Smooth muscle cell (in vitro differentiated cells): ENCODE results near the gene PAM16. TPM values are rescaled to one million over a fixed set of nuclear protein-coding genes. Genes with fewer than 3 reads are reported as not detected.
A peak's percentile ranks its signal among the peaks of the same experiment; 100 is the strongest.

Experiments
- DNase-seq: peaks from one replicate; lab custom pipeline; 2025; ENCODE audit not compliant: unreplicated experiment; lab: John Stamatoyannopoulos, UW
- H2AFZ ChIP-seq: fragments of 200-600 bp; sonication (generic); 2 replicates; pipeline ENCODE4 v1.6.0; 2016; ENCODE audit warnings: antibody characterized with exemption, low read depth, mild to moderate bottlenecking
- H3F3A ChIP-seq: fragments of 200-600 bp; sonication (generic); 2 replicates; pipeline ENCODE4 v1.6.0; 2017; ENCODE audit warnings: antibody characterized with exemption, low read depth
- H3K27ac ChIP-seq: fragments of 200-600 bp; sonication (generic); 2 replicates; pipeline ENCODE4 v1.5.1; 2016; ENCODE audit warnings: low read depth, mild to moderate bottlenecking
- H3K27me3 ChIP-seq: fragments of 200-600 bp; sonication (generic); 2 replicates; pipeline ENCODE4 v1.6.1; 2016; ENCODE audit warnings: low read depth, mild to moderate bottlenecking
- H3K36me3 ChIP-seq: fragments of 200-600 bp; sonication (generic); 2 replicates; pipeline ENCODE4 v1.5.1; 2016; ENCODE audit warnings: low read depth
- H3K4me1 ChIP-seq: fragments of 200-600 bp; sonication (generic); 2 replicates; pipeline ENCODE4 v1.5.1; 2016; ENCODE audit warnings: low read depth
- H3K4me2 ChIP-seq: fragments of 200-600 bp; sonication (generic); 2 replicates; pipeline ENCODE4 v1.6.0; 2016; ENCODE audit warnings: mild to moderate bottlenecking
- H3K4me3 ChIP-seq: fragments of 200-600 bp; sonication (generic); 2 replicates; pipeline ENCODE4 v1.5.1; 2016; ENCODE audit warnings: mild to moderate bottlenecking
- H3K79me2 ChIP-seq: fragments of 200-600 bp; sonication (generic); 2 replicates; pipeline ENCODE4 v1.6.0; 2016; ENCODE audit warnings: low read depth, mild to moderate bottlenecking
- H3K9ac ChIP-seq: fragments of 200-600 bp; sonication (generic); 2 replicates; pipeline ENCODE4 v1.6.0; 2016; ENCODE audit warnings: low read depth
- H3K9me3 ChIP-seq: fragments of 200-600 bp; sonication (generic); replicated peaks from 2 replicates; pipeline ENCODE4 v1.5.1; 2016; ENCODE audit warnings: low read depth
- H4K20me1 ChIP-seq: fragments of 200-600 bp; sonication (generic); 2 replicates; pipeline ENCODE4 v1.6.0; 2016; ENCODE audit warnings: low read depth
- WGBS: methylation state at CpG from one replicate; pipeline ENCODE4 v1.1.7; 2016; ENCODE audit warnings: low lambda C conversion rate; 5-methylcytosine and 5-hydroxymethylcytosine counted together
- polyA plus RNA-seq: library from polyadenylated mRNA; unstranded; fragments of >200 nt; fragmentation: Nextera tagmentation; extraction: Ambion mirVana; gene quantifications from 2 replicates; pipeline ENCODE4 v1.2.1, GENCODE V29; 2016
- total RNA-seq: library from RNA; depleted of rRNA; stranded (reverse); fragments of >200 nt; gene quantifications from 2 replicates; pipeline ENCODE4 v1.2.3, GENCODE V29; 2014
- TF ChIP-seq, protein P1 (sequence below): fragments of 200-600 bp; sonication (generic); IDR thresholded peaks from 2 replicates; pipeline ENCODE4 v1.5.1; 2017; ENCODE audit warnings: borderline replicate concordance, mild to moderate bottlenecking, antibody characterized with exemption; ENCODE audit not compliant: insufficient read depth, poor library complexity, severe bottlenecking

The PAM16 gene
- total and polyA plus RNA-seq, 2 experiments from 2014 or later = 29.6 to 47.7 TPM

GRCh38 chr16:4378161-4378666, 27.1 kb upstream of the PAM16 start:
- Histone ChIP-seq H4K20me1 (peaks cover 99% of the 10 kb centered on the region), H3K4me2 (no peak overlapping the region), H3K9me3 (no peaks in the 10 kb centered on the region), H3K27me3 (no peaks in the 10 kb centered on the region), H3K4me1 (peaks cover 16% of the 10 kb centered on the region), H3K36me3 (no peaks in the 10 kb centered on the region), H3K4me3 (no peak overlapping the region), H3K9ac (no peak overlapping the region), H2AFZ (no peak overlapping the region), H3K27ac (no peak overlapping the region), H3F3A (peaks cover 6% of the 10 kb centered on the region), H3K79me2 (peaks cover 57% of the 10 kb centered on the region)
- 90% methylated on average over 15 of the region's 15 CpGs for WGBS
- no peak for DNase-seq
- TF ChIP-seq, protein P1, sequence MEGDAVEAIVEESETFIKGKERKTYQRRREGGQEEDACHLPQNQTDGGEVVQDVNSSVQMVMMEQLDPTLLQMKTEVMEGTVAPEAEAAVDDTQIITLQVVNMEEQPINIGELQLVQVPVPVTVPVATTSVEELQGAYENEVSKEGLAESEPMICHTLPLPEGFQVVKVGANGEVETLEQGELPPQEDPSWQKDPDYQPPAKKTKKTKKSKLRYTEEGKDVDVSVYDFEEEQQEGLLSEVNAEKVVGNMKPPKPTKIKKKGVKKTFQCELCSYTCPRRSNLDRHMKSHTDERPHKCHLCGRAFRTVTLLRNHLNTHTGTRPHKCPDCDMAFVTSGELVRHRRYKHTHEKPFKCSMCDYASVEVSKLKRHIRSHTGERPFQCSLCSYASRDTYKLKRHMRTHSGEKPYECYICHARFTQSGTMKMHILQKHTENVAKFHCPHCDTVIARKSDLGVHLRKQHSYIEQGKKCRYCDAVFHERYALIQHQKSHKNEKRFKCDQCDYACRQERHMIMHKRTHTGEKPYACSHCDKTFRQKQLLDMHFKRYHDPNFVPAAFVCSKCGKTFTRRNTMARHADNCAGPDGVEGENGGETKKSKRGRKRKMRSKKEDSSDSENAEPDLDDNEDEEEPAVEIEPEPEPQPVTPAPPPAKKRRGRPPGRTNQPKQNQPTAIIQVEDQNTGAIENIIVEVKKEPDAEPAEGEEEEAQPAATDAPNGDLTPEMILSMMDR = no peak

DNA sequence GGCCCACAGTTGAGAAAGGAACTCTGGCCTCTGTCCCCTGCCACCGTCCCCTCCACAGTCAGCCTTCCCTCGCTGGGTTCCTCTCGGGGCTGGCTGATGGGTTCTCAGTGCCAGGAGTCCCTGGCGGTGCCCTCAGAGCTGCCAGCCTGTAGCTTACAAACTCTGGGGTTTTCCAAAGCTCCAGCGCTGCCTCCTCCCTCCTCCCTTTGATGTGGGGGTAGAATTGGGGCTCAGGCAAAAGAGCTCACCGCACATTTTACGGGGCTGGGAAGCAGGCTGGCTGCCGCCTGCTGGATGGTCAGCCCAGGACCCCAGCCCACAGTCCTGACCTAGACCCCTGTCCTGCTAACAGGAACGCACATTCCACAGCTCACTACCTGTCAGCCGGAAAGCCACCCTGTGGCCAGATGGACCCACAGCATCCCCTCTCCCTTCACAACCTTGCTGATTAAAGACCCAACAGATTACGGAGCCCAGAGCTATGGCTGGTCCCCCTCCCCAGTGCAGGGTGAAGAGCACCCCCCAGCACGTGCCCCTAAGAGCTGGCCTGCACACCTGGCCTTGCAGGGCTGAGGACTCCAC, 26.5 kb upstream of the PAM16 start:
- WGBS = 89% methylated on average over 12 of the region's 12 CpGs
- Histone ChIP-seq H3K4me3 (no peak overlapping the region), H3K9ac (no peak overlapping the region), H3K9me3 (no peaks in the 10 kb centered on the region), H4K20me1 (peaks cover 100% of the 10 kb centered on the region), H3K4me2 (no peak overlapping the region), H3K27ac (no peak overlapping the region), H2AFZ (no peak overlapping the region), H3F3A (peaks cover under 1% of the 10 kb centered on the region), H3K79me2 (peaks cover 63% of the 10 kb centered on the region), H3K36me3 (no peaks in the 10 kb centered on the region), H3K4me1 (peaks cover 22% of the 10 kb centered on the region), H3K27me3 (no peaks in the 10 kb centered on the region)
- no peak for DNase-seq
- TF ChIP-seq, protein P1 = no peak

- TF ChIP-seq, protein P1 = no peak
- Histone ChIP-seq H3K36me3 (no peaks in the 10 kb centered on the region), H3K4me2 (no peak overlapping the region), H3K4me3 (no peak overlapping the region), H3K9me3 (no peaks in the 10 kb centered on the region), H3K79me2 (peaks cover 69% of the 10 kb centered on the region), H2AFZ (no peak overlapping the region), H3K4me1 (peaks cover 25% of the 10 kb centered on the region), H3K27ac (peak overlapping the region; percentile 11), H3K9ac (no peak overlapping the region), H3F3A (no peaks in the 10 kb centered on the region), H3K27me3 (no peaks in the 10 kb centered on the region), H4K20me1 (peaks cover 100% of the 10 kb centered on the region)
- DNase-seq = no peak
- 74% methylated on average over 25 of the region's 27 CpGs for WGBS
Observed at GRCh38 chr16:4376893-4377572, 25.9 kb upstream of the PAM16 start.
